ENCODE measurements around the gene DNASE1. TPM values are rescaled to one million over a fixed set of nuclear protein-coding genes. Genes with fewer than 3 reads are reported as not detected.

The DNASE1 gene
- total RNA-seq, 1 donor from 2014 or later = 22.8 TPM

- TF ChIP-seq CTCF (IDR thresholded peaks at IDR 0.05) (no peak), EZH2 (IDR thresholded peaks at IDR 0.05) (no peak), EZH2phosphoT487 (IDR thresholded peaks at IDR 0.05) (no peak)
- Mint-ChIP-seq H3K27ac (no peak overlapping the region), H3K4me1 (no peaks in the 10 kb centered on the region), H3K4me3 (no peak overlapping the region), H3K36me3 (peaks cover 13% of the 10 kb centered on the region), H3K27me3 (ENCODE audit: insufficient read depth, low read depth) (peaks cover 5% of the 10 kb centered on the region), H3K9me3 (no peaks in the 10 kb centered on the region)
- Histone ChIP-seq H4K20me1 (ENCODE audit: low read depth) (peaks cover 11% of the 10 kb centered on the region), H3K9ac (no peak overlapping the region), H2AFZ (replicated peaks) (no peak overlapping the region), H3K79me2 (ENCODE audit: low read depth) (peaks cover 92% of the 10 kb centered on the region), H3F3A (ENCODE audit: low read depth) (no peaks in the 10 kb centered on the region), H3K4me2 (no peak overlapping the region), H3K4me1 (no peaks in the 10 kb centered on the region), H3K27ac (no peak overlapping the region), H3K9me3 (ENCODE audit: low read depth) (no peaks in the 10 kb centered on the region), H3K27me3 (no peaks in the 10 kb centered on the region), H3K4me3 (no peak overlapping the region), H3K36me3 (no peaks in the 10 kb centered on the region)
- DNase-seq (ENCODE audit: low spot score) = no peak
Observed at GRCh38 chr16:3706253-3707012, 51.9 kb downstream of the DNASE1 start.

Other genes starting within 250 kb of the DNASE1 start
- gene ZNF597, start 211.2 kb upstream of the DNASE1 start, total RNA-seq (ENCODE audit: low replicate concordance) = 1.4 and 2.2 TPM in 2 replicates
- 14.8 and 21.3 TPM in 2 replicates for gene NAA60, start 211.0 kb upstream of the DNASE1 start, total RNA-seq (ENCODE audit: low replicate concordance)
- not detected in 2 replicates for gene C16orf90, start 159.2 kb upstream of the DNASE1 start, total RNA-seq (ENCODE audit: low replicate concordance)
- 26.7 and 40.8 TPM in 2 replicates for gene CLUAP1, start 153.7 kb upstream of the DNASE1 start, total RNA-seq (ENCODE audit: low replicate concordance)
- 0.25 TPM in 1 of 2 replicates, not detected in the other for gene NLRC3, start 77.3 kb upstream of the DNASE1 start, total RNA-seq (ENCODE audit: low replicate concordance)
- gene SLX4, start 43.1 kb upstream of the DNASE1 start, total RNA-seq (ENCODE audit: low replicate concordance) = 7.7 and 13.0 TPM in 2 replicates
- 119 and 150 TPM in 2 replicates for gene TRAP1, start 62.8 kb downstream of the DNASE1 start, total RNA-seq (ENCODE audit: low replicate concordance)
- 21.6 and 60.6 TPM in 2 replicates for gene CREBBP, start 226.0 kb downstream of the DNASE1 start, total RNA-seq (ENCODE audit: low replicate concordance)

All from neural progenitor cell (in vitro differentiated cells).